Neural cell (in vitro differentiated cells): ENCODE data around the gene CCNY. TPM values are rescaled to one million over a fixed set of nuclear protein-coding genes. Genes with fewer than 3 reads are reported as not detected.

Experiments
- H2AFZ ChIP-seq: fragments of 200-600, 300-800 bp; sonication (generic), shearing (Covaris generic); 2 replicates; pipeline ENCODE4 v1.6.0; 2014; ENCODE audit warnings: low read depth, mild to moderate bottlenecking, antibody characterized with exemption, low read length, moderate library complexity
- H3F3A ChIP-seq: fragments of 200-600 bp; shearing (Covaris generic); 2 replicates; pipeline ENCODE4 v1.6.1; 2016; ENCODE audit warnings: mild to moderate bottlenecking, moderate library complexity, mixed read lengths, antibody characterized with exemption, low read length; ENCODE audit not compliant: insufficient read depth, poor library complexity, severe bottlenecking
- H3K27ac ChIP-seq: fragments of 200-600, 300-800 bp; sonication (generic), shearing (Covaris generic); 2 replicates; pipeline ENCODE4 v1.5.1; 2014; ENCODE audit warnings: mild to moderate bottlenecking, low read length, moderate library complexity
- H3K27me3 ChIP-seq: fragments of 300-800, 200-600 bp; sonication (generic), shearing (Covaris generic); 2 replicates; pipeline ENCODE4 v1.6.0; 2014; ENCODE audit warnings: mild to moderate bottlenecking, low read depth, low read length, moderate library complexity; ENCODE audit not compliant: insufficient read depth
- H3K36me3 ChIP-seq: fragments of 300-800, 200-600 bp; sonication (generic), shearing (Covaris generic); 2 replicates; pipeline ENCODE4 v1.5.1; 2014; ENCODE audit warnings: mild to moderate bottlenecking, antibody characterized with exemption, low read length, moderate library complexity; ENCODE audit not compliant: insufficient read depth
- H3K4me2 ChIP-seq: fragments of 300-800, 200-600 bp; sonication (generic), shearing (Covaris generic); 2 replicates; pipeline ENCODE4 v1.6.0; 2014; ENCODE audit warnings: mild to moderate bottlenecking, low read length
- H3K4me3 ChIP-seq: fragments of 300-800, 200-600 bp; sonication (generic), shearing (Covaris generic); 2 replicates; pipeline ENCODE4 v1.5.1; 2014; ENCODE audit warnings: mild to moderate bottlenecking, low read length, moderate library complexity
- H3K79me2 ChIP-seq: fragments of 200-600 bp; shearing (Covaris generic); replicated peaks from 2 replicates; pipeline ENCODE4 v1.6.0; 2014; ENCODE audit warnings: mild to moderate bottlenecking, low read length, moderate library complexity; ENCODE audit not compliant: insufficient read depth
- H3K9ac ChIP-seq: fragments of 300-800, 200-600 bp; sonication (generic), shearing (Covaris generic); 2 replicates; pipeline ENCODE4 v1.6.1; 2016; ENCODE audit warnings: mild to moderate bottlenecking, low read length, mixed read lengths
- H3K9me2 ChIP-seq: fragments of 200-600 bp; shearing (Covaris generic); 2 replicates; pipeline ENCODE4 v1.6.1; 2016; ENCODE audit warnings: mild to moderate bottlenecking, low read length, mixed read lengths; ENCODE audit not compliant: insufficient read depth
- H3K9me3 ChIP-seq: fragments of 200-600, 300-800 bp; sonication (generic), shearing (Covaris generic); 2 replicates; pipeline ENCODE4 v1.6.1; 2016; ENCODE audit warnings: mild to moderate bottlenecking, mixed run types, low read length, moderate library complexity, mixed read lengths
- H4K20me1 ChIP-seq: fragments of 200-600 bp; shearing (Covaris generic); 2 replicates; pipeline ENCODE4 v1.6.1; 2016; ENCODE audit warnings: mild to moderate bottlenecking, mixed run types; ENCODE audit not compliant: insufficient read depth
- CTCF ChIP-seq: fragments of 450-650 bp; IDR thresholded peaks from 2 replicates; pipeline ENCODE4 v1.5.1; 2014; ENCODE audit warnings: antibody characterized with exemption, mild to moderate bottlenecking, moderate library complexity; ENCODE audit not compliant: poor library complexity, severe bottlenecking
- EP300 ChIP-seq: fragments of 450-650 bp; conservative IDR thresholded peaks from 2 replicates; pipeline ENCODE4 v1.6.1; 2014; ENCODE audit warnings: antibody characterized with exemption, mild to moderate bottlenecking, moderate library complexity; ENCODE audit not compliant: poor library complexity, severe bottlenecking
- EZH2 ChIP-seq: fragments of 200-600, 300-800 bp; shearing (Covaris generic), sonication (generic); IDR thresholded peaks from 2 replicates; pipeline ENCODE4 v1.6.1; 2014; ENCODE audit warnings: antibody characterized with exemption, low read length, borderline replicate concordance, mild to moderate bottlenecking; ENCODE audit not compliant: insufficient read depth, poor library complexity, severe bottlenecking
- MXI1 ChIP-seq: fragments of 450-650 bp; conservative IDR thresholded peaks from 2 replicates; pipeline ENCODE4 v1.6.1; 2014; ENCODE audit warnings: antibody characterized with exemption, mild to moderate bottlenecking; ENCODE audit not compliant: poor library complexity, severe bottlenecking
- POLR2AphosphoS5 ChIP-seq: IDR thresholded peaks from 2 replicates; pipeline ENCODE4 v1.6.1; 2012
- RAD21 ChIP-seq: fragments of 450-650 bp; conservative IDR thresholded peaks from 2 replicates; pipeline ENCODE4 v1.6.1; 2014; ENCODE audit warnings: antibody characterized with exemption, mild to moderate bottlenecking, moderate library complexity
- REST ChIP-seq: IDR thresholded peaks from 2 replicates; pipeline ENCODE4 v1.6.1; 2012; ENCODE audit warnings: borderline replicate concordance
- SMC3 ChIP-seq: fragments of 450-650 bp; conservative IDR thresholded peaks from 2 replicates; pipeline ENCODE4 v1.6.1; 2014; ENCODE audit warnings: antibody characterized with exemption, mild to moderate bottlenecking, moderate library complexity; ENCODE audit not compliant: poor library complexity
- TAF1 ChIP-seq: IDR thresholded peaks from 2 replicates; pipeline ENCODE4 v1.6.1; 2012; ENCODE audit warnings: low read depth
- polyA plus RNA-seq: library from polyadenylated mRNA; depleted of rRNA; stranded (reverse); fragments of >200 nt; gene quantifications from 2 replicates; pipeline ENCODE4 v1.2.3, GENCODE V29; 2014

The CCNY gene
- polyA plus RNA-seq, 1 donor from 2014 or later, result 36.4 TPM

GRCh38 chr10:35498693-35499092, 162.4 kb downstream of the CCNY start:
- Histone ChIP-seq H3K9ac (no peak overlapping the region), H3F3A (no peaks in the 10 kb centered on the region), H4K20me1 (no peaks in the 10 kb centered on the region), H3K4me2 (no peak overlapping the region), H3K27me3 (no peaks in the 10 kb centered on the region), H3K4me3 (no peak overlapping the region), H3K79me2 (no peaks in the 10 kb centered on the region), H3K27ac (no peak overlapping the region), H3K9me3 (no peaks in the 10 kb centered on the region), H2AFZ (no peak overlapping the region), H3K9me2 (no peaks in the 10 kb centered on the region), H3K36me3 (no peaks in the 10 kb centered on the region)
- TF ChIP-seq EZH2, result no peak
- no peak for TF ChIP-seq SMC3
- no peak for TF ChIP-seq EP300
- TF ChIP-seq RAD21, result no peak
- TF ChIP-seq TAF1, result no peak
- no peak for TF ChIP-seq MXI1
- no peak for TF ChIP-seq CTCF
- TF ChIP-seq REST, result no peak
- TF ChIP-seq POLR2AphosphoS5, result no peak

- Histone ChIP-seq H4K20me1 (no peaks in the 10 kb centered on the region), H3K36me3 (no peaks in the 10 kb centered on the region), H3K79me2 (no peaks in the 10 kb centered on the region), H3K9me2 (no peaks in the 10 kb centered on the region), H3K27me3 (no peaks in the 10 kb centered on the region), H3F3A (no peaks in the 10 kb centered on the region), H3K9ac (no peak overlapping the region), H3K4me2 (no peak overlapping the region), H3K9me3 (no peaks in the 10 kb centered on the region), H3K4me3 (no peak overlapping the region), H3K27ac (no peak overlapping the region), H2AFZ (no peak overlapping the region)
- no peak for TF ChIP-seq REST
- no peak for TF ChIP-seq TAF1
- TF ChIP-seq SMC3, result no peak
- TF ChIP-seq EP300, result no peak
- TF ChIP-seq POLR2AphosphoS5, result no peak
- TF ChIP-seq EZH2, result no peak
- TF ChIP-seq CTCF, result no peak
Observed at GRCh38 chr10:35501923-35502322, 165.6 kb downstream of the CCNY start.
